Activated CD4-positive, alpha-beta T cell treated with anti-CD3 and anti-CD28 coated beads for 1 hour (primary cell): ENCODE measurements around the gene VDR.
"Not testable (repeated sequence)": the region's sequence is repeated elsewhere in the genome, so short reads cannot be mapped to it uniquely, and the experiment has no call there.

Source experiments
- DNase-seq: peaks from one replicate; pipeline ENCODE4 v3.0.0-alpha.2; 2020

VDR gene

GRCh38 chr12:47843226-47843980 is 61.4 kb downstream of the VDR start:
- DNase-seq = no peak

- not testable (repeated sequence) for DNase-seq
These were observed 62.3 kb downstream of the VDR start for GRCh38 chr12:47842543-47842942.

GRCh38 chr12:47841910-47842309 is 62.9 kb downstream of the VDR start:
- DNase-seq = no peak

- no peak for DNase-seq
These were observed 63.3 kb downstream of the VDR start for GRCh38 chr12:47841501-47841900.

- no peak for DNase-seq
These were observed 64.2 kb downstream of the VDR start for GRCh38 chr12:47840571-47840970.

- no peak for DNase-seq
These were observed 65.4 kb downstream of the VDR start for GRCh38 chr12:47839214-47839876.

- no peak for DNase-seq
These were observed 66.4 kb downstream of the VDR start for GRCh38 chr12:47838286-47838931.

GRCh38 chr12:47837190-47838171 is 67.3 kb downstream of the VDR start:
- peak; percentile 55 for DNase-seq

GRCh38 chr12:47835831-47836155 is 69.0 kb downstream of the VDR start:
- DNase-seq = no peak

GRCh38 chr12:47835006-47835830 is 69.6 kb downstream of the VDR start:
- DNase-seq = no peak

- DNase-seq = no peak
These were observed 70.4 kb downstream of the VDR start for GRCh38 chr12:47834199-47834903.

GRCh38 chr12:47833591-47834012 is 71.2 kb downstream of the VDR start:
- DNase-seq = no peak

- DNase-seq = no peak
These were observed 72.4 kb downstream of the VDR start for GRCh38 chr12:47832263-47832933.

- no peak for DNase-seq
These were observed 75.2 kb downstream of the VDR start for GRCh38 chr12:47829584-47829983.

GRCh38 chr12:47828976-47829482 is 75.8 kb downstream of the VDR start:
- no peak for DNase-seq

GRCh38 chr12:47828008-47828975 is 76.5 kb downstream of the VDR start:
- DNase-seq = no peak

GRCh38 chr12:47825173-47825639 is 79.6 kb downstream of the VDR start:
- no peak for DNase-seq

- no peak for DNase-seq
These were observed 80.2 kb downstream of the VDR start for GRCh38 chr12:47824635-47825034.

- DNase-seq = no peak
These were observed 80.6 kb downstream of the VDR start for GRCh38 chr12:47824198-47824597.
